Neural progenitor cell (in vitro differentiated cells): ENCODE results near the gene KMT2E.

ENCODE experiments used
- CTCF ChIP-seq: fragments of 200-600 bp; sonication (generic); IDR thresholded peaks from 2 replicates; pipeline ENCODE4 v1.5.1; 2017; ENCODE audit warnings: antibody characterized with exemption, mild to moderate bottlenecking
- EZH2phosphoT487 ChIP-seq: fragments of 200-600 bp; sonication (generic); IDR thresholded peaks from 2 replicates; pipeline ENCODE4 v1.6.1; 2017; ENCODE audit warnings: antibody characterized with exemption

GRCh38 chr7:104981672-104982037 lies 32.4 kb upstream of the KMT2E start:
- TF ChIP-seq CTCF: no peak
- TF ChIP-seq EZH2phosphoT487: no peak
